ENCODE data around the gene CLDN11.

GRCh38 chr3:170475092-170475685, 56.5 kb downstream of the CLDN11 start:
- TF ChIP-seq ZNF274 (IDR thresholded peaks at IDR 0.05; ENCODE audit: low read depth, low read length) = no peak
- no peak for TF ChIP-seq YY1 (IDR thresholded peaks at IDR 0.05; ENCODE audit: insufficient read depth, insufficient read length)
